A673 (cell line): ENCODE measurements around the gene TSHZ2. TPM values are rescaled to one million over a fixed set of nuclear protein-coding genes. Genes with fewer than 3 reads are reported as not detected.

Source experiments
- BruUV-seq: library from RNA; stranded (reverse); fragments of 400-500 nt; replicated peaks from 2 replicates; lab custom pipeline; 2021; lab: Mats Ljungman, UMichigan
- CTCF ChIA-PET: fragments of 300-600 bp; sonication (Branson Sonifier 250); formaldehyde crosslinking; loops from one replicate; lab custom pipeline; 2022; ENCODE audit warnings: antibody characterized with exemption; lab: Charles Lee
- POLR2A ChIA-PET: fragments of 300-600 bp; sonication (Branson Sonifier 250); formaldehyde crosslinking; loops from one replicate; lab custom pipeline; 2022; ENCODE audit warnings: antibody characterized with exemption; ENCODE audit not compliant: low non-redundant PET; lab: Charles Lee
- DNase-seq: peaks from one replicate; pipeline ENCODE4 v3.0.0-alpha.2; 2015; ENCODE audit warnings: low spot score
- H3K27ac ChIP-seq: fragments of 200-600 bp; sonication (generic); 2 replicates; pipeline ENCODE4 v1.5.1; 2016; ENCODE audit warnings: mixed run types, low read depth, mild to moderate bottlenecking, mixed read lengths, antibody characterized with exemption, low read length; ENCODE audit not compliant: poor library complexity, severe bottlenecking
- H3K27me3 ChIP-seq: fragments of 200-600 bp; sonication (generic); replicated peaks from 2 replicates; pipeline ENCODE4 v1.6.1; 2017; ENCODE audit warnings: mixed run types, low read depth, mild to moderate bottlenecking, mixed read lengths, antibody characterized with exemption, low read length; ENCODE audit not compliant: insufficient read depth, poor library complexity
- H3K36me3 ChIP-seq: fragments of 200-600 bp; sonication (generic); 2 replicates; pipeline ENCODE4 v1.6.1; 2016; ENCODE audit warnings: mixed run types, mild to moderate bottlenecking, mixed read lengths, antibody characterized with exemption, low read length; ENCODE audit not compliant: insufficient read depth, poor library complexity, severe bottlenecking
- H3K4me1 ChIP-seq: fragments of 200-600 bp; sonication (generic); 2 replicates; pipeline ENCODE4 v1.6.1; 2017; ENCODE audit warnings: mixed run types, mild to moderate bottlenecking, mixed read lengths, antibody characterized with exemption, low read length; ENCODE audit not compliant: insufficient read depth, poor library complexity, severe bottlenecking
- H3K4me3 ChIP-seq: fragments of 200-600 bp; sonication (generic); 2 replicates; pipeline ENCODE4 v1.5.1; 2016; ENCODE audit warnings: low read depth, mixed run types, mild to moderate bottlenecking, mixed read lengths, low read length; ENCODE audit not compliant: poor library complexity, severe bottlenecking
- H3K9me3 ChIP-seq: fragments of 200-600 bp; sonication (generic); 2 replicates; pipeline ENCODE4 v1.6.1; 2016; ENCODE audit warnings: mixed run types, low read depth, mild to moderate bottlenecking, mixed read lengths, antibody characterized with exemption, low read length; ENCODE audit not compliant: poor library complexity, severe bottlenecking
- EZH2 ChIP-seq: fragments of 200-600 bp; sonication (generic); IDR thresholded peaks from 2 replicates; pipeline ENCODE4 v1.6.1; 2017; ENCODE audit warnings: borderline replicate concordance, low read depth, mild to moderate bottlenecking, mixed read lengths, antibody characterized with exemption, low read length; ENCODE audit not compliant: poor library complexity, severe bottlenecking
- intact Hi-C: fragments of 100-400 bp; cut with micrococcal nuclease; formaldehyde crosslinking; loops from one replicate; pipeline ENCODE4 v1.10.0; 2022; ENCODE audit not compliant: unreplicated experiment
- total RNA-seq: library from RNA; stranded (reverse); gene quantifications from 2 replicates; pipeline ENCODE4 v1.2.3, GENCODE V29; 2021
- TF ChIP-seq, protein P1 (sequence below): fragments of 300-800, 200-600 bp; sonication (generic); conservative IDR thresholded peaks from 2 replicates; pipeline ENCODE4 v1.5.1; 2017; ENCODE audit warnings: low read depth, mild to moderate bottlenecking, antibody characterized with exemption, low read length, moderate library complexity, mixed read lengths

TSHZ2 gene
- total RNA-seq, 1 experiment from 2014 or later: 4.1 TPM

DNA sequence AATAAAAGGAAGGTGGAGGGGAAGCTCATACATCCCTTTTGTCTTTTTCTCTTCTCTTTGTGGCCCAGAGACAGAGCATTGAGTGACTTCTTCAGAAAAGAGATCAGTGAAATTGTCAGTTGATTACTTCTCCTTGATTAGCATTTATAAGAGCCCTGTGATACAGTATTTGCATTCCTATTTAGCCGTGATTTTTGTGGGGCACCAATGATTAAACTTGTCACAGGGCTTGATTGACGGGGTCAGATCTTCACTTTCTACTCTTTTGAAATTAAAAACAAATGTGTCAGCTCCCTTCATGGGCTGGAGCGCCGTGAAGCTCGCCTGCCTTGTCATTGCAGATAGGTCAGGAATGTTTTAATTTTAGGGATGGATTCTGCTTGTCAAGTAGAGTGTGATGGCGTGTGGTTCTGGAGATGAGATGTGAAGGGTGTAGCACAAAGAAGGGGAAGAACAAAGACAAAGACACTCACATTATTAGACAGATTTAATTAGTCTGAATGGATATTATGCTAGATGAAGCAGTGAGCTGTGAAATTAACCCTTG lies 454.7 kb downstream of the TSHZ2 start:
- no peak for DNase-seq
- TF ChIP-seq, protein P1, sequence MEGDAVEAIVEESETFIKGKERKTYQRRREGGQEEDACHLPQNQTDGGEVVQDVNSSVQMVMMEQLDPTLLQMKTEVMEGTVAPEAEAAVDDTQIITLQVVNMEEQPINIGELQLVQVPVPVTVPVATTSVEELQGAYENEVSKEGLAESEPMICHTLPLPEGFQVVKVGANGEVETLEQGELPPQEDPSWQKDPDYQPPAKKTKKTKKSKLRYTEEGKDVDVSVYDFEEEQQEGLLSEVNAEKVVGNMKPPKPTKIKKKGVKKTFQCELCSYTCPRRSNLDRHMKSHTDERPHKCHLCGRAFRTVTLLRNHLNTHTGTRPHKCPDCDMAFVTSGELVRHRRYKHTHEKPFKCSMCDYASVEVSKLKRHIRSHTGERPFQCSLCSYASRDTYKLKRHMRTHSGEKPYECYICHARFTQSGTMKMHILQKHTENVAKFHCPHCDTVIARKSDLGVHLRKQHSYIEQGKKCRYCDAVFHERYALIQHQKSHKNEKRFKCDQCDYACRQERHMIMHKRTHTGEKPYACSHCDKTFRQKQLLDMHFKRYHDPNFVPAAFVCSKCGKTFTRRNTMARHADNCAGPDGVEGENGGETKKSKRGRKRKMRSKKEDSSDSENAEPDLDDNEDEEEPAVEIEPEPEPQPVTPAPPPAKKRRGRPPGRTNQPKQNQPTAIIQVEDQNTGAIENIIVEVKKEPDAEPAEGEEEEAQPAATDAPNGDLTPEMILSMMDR: no peak
- TF ChIP-seq EZH2: no peak
- POLR2A ChIA-PET: no interaction called here
- CTCF ChIA-PET: no interaction called here
- Histone ChIP-seq H3K9me3 (no peaks in the 10 kb centered on the region), H3K27me3 (no peaks in the 10 kb centered on the region), H3K36me3 (no peaks in the 10 kb centered on the region), H3K4me3 (no peak overlapping the region), H3K27ac (no peak overlapping the region), H3K4me1 (no peaks in the 10 kb centered on the region)
- intact Hi-C loops: no loop called here
- BruUV-seq: no TSS peak

DNA sequence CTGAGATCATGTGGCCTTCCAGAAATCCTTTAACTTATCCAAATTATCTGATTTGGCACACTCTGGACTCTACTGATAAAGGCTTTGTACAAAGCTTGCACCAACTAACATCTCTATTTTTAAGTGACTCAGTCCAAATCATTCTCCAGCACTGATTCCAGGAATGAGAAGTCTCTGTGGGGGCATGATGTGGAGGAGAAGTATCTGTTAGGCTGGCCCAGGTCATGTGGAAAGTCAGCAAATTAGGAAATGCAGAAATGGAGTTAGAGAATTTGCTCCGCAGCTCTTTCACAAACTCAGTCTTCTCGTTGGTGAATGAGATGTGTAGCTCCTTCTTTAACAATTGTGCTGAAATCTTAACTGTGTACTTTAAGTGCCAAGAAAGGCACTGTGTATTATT lies 455.8 kb downstream of the TSHZ2 start:
- Histone ChIP-seq H3K4me3 (no peak overlapping the region), H3K27ac (no peak overlapping the region), H3K9me3 (no peaks in the 10 kb centered on the region), H3K4me1 (no peaks in the 10 kb centered on the region), H3K36me3 (no peaks in the 10 kb centered on the region), H3K27me3 (no peaks in the 10 kb centered on the region)
- POLR2A ChIA-PET: no interaction called here
- intact Hi-C loops: no loop called here
- BruUV-seq: no TSS peak
- CTCF ChIA-PET: no interaction called here
- TF ChIP-seq, protein P1: no peak
- TF ChIP-seq EZH2: no peak
- DNase-seq: no peak

DNA sequence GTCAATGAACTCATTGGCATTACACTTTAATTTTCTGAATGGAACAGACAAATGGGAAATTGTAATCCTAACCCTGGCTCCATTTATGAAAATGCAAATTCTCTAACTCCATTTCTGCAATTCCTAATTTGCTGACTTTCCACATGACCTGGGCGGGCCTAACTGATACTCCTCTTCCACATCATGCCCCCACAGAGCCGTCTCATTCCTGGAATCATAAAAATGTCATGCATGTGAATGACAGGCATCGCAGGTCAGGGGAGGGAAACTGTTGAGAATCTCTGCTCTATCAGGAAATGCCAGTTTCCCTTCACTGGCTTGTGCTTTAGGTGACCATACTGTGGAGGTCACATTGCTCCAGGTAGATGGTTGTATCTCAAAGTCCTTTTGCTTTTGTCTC lies 456.4 kb downstream of the TSHZ2 start:
- DNase-seq: no peak
- H3K4me3 ChIP-seq: no peak overlapping the region
- intact Hi-C loops: no loop called here
- TF ChIP-seq, protein P1: no peak
- no peak for TF ChIP-seq EZH2
- H3K9me3 ChIP-seq: no peaks in the 10 kb centered on the region
- BruUV-seq: no TSS peak
- H3K27ac ChIP-seq: no peak overlapping the region
- H3K4me1 ChIP-seq: no peaks in the 10 kb centered on the region
- no peaks in the 10 kb centered on the region for H3K36me3 ChIP-seq
- ChIA-PET POLR2A (no interaction called here), CTCF (no interaction called here)
- H3K27me3 ChIP-seq: no peaks in the 10 kb centered on the region
